Activated gamma-delta T cell treated with anti-CD3 and anti-CD28 coated beads, Interleukin-2, amount 50 U/mL, for 16 hours (primary cell): ENCODE measurements around the gene ZNF423.

Experiments used
- DNase-seq: peaks from one replicate; pipeline ENCODE4 v3.0.0-alpha.2; 2020; ENCODE audit warnings: low read depth

Gene ZNF423

GRCh38 chr16:49724774-49725173 lies 131.1 kb downstream of the ZNF423 start:
- DNase-seq, result no peak

- DNase-seq, result no peak
Measured at GRCh38 chr16:49723310-49723709, 132.6 kb downstream of the ZNF423 start.

DNA sequence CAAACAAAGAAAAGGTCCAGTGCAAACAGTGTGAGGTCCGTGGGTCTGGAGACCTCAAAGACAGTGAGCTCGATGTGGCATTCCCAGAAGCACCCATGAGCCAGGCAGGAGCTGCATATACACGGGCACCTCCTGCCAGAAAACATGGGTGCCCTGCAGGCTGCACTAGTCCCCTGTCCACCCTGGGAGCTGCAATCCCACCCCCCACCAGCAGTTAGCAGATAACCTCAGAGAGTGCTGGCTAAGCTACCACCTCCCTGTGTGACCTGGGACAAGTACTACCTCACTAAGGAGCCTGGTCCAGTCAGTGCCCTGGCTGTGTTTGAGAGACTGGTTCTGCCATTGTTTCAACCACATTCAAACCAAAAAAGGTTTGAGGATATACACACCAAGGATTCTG lies 135.7 kb downstream of the ZNF423 start:
- no peak for DNase-seq

DNA sequence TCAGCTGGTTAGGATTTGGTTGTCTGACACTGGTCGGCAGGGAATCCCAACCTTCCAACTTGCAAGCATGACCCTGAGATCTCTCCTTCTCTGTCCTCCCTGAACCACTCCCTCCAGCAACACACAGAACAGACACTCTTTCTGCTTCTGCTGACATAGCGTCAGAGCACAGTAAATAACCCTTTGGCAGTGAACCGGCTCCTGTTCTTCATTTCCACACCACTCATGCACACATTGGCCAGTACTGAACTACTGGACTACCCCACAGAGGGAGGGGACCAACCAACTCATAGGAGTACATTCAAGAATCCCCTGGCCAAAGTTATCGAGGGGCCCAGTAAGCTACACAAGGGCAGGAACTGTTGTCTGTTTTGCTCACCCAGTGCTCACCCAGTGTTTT lies 138.2 kb downstream of the ZNF423 start:
- no peak for DNase-seq

DNA sequence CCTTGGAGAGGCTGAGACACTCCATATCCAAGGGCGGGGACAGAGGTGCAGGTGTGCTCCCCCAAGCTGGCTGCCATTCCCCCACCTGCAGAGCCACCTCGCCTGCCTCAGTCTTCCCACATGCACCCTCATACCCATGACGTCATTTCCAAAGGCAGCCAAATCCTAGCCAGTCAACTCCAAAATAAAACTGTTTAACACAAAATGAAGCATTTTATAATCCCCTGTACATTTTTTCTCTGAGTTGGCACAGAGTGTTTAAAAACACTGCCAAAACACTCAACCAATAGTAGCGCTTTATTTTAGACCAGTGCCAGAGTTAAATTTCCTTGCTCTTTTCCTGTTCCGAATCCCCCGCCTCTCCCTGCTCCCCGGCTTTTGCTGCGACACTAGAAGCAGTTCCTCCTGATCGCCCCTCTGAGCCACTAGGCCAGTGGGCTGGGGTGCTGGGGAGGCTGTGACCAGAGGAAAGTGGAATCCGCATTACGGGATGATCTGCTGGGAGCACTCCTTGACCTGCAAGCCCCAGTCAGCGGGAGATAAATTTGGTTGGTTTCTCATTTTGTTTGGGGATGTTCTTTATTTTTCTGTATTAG lies 139.5 kb downstream of the ZNF423 start:
- DNase-seq, result no peak

GRCh38 chr16:49713770-49714169 lies 142.1 kb downstream of the ZNF423 start:
- no peak for DNase-seq

DNA sequence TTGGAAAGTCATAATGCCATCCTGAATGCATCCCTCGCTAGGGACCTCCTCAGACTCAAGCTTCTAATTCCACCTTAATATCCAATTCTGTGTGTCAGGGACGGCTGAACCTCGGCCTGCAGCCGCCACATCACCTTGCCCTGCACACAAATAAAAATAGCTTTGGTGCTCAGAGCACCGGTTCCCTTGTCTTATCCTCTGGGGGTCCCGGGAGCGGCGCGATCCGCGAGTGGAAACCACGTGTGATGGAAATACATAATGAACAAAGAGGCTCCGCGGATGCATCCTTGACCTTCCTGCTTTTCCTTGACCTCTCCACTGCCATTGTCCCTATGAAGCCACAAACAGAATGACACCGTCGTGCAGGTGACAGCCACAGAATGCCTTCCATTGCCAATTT lies 143.4 kb downstream of the ZNF423 start:
- DNase-seq, result no peak

DNA sequence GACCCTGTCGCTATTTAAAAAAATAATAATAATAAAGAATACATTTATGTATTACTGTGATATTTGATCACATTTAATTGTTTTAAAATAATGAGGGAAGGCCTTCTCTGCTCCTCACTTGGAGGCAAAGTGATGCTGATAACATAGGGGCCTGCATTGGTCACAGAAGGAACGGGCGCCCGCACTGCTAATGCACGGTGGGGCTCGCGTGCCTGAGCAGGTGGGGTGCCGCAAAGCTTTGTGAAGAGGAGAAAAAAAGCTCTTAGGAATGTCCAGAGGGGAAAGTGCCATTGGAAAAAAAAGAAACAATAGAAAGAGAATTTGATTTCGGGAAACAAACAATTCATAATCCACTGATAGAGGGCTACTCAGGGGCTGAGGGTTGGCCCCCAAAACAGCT lies 143.8 kb downstream of the ZNF423 start:
- no peak for DNase-seq

DNA sequence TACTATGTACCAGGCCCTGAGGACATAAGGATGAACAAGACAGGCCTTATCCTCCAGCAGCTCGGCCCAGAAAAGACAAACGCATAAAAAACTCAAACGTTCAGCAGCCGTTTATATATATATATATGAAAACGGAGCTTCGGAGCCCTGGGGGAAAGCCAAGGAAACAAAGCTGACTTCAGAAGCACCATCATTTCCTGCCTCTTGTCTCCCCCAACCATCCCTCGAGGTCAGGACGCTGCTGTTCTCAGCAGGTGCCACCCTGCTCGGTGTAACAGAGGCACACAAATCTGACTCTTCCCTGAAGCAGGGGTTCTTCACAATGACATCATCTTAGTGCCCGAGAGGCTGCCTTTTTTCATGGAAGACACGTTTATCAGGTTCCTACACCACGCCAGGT lies 146.9 kb downstream of the ZNF423 start:
- DNase-seq, result no peak

GRCh38 chr16:49708491-49708890 lies 147.4 kb downstream of the ZNF423 start:
- no peak for DNase-seq

- DNase-seq, result no peak
Measured at GRCh38 chr16:49706620-49707355, 149.1 kb downstream of the ZNF423 start.

DNA sequence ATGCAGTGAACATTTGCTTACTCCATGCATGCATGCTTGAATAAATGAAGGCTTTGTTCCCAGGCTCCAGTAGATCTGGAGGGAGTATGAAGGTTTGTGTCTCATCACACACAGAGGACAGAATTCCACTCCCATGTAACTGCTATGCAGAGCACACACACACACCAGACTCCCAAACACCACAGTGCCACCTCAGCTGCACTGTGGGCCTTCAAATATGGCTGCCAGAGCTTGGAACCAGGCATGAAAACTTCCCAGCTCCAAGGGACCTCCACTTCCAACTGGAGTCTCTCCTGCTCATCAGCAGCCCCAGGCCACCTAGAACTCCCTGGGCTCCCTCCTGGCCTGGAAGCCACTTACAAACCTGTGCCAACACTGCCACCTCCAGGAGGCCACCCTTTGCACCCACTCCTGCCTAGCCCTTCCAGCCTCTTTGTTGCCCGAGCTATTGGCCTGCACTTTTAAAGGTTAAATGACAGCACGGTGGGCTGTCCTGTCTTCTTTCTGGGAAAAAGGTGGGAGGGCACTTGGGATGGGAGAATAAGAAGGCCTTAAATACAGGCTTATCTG lies 151.2 kb downstream of the ZNF423 start:
- no peak for DNase-seq

GRCh38 chr16:49703483-49703882 lies 152.4 kb downstream of the ZNF423 start:
- no peak for DNase-seq

DNA sequence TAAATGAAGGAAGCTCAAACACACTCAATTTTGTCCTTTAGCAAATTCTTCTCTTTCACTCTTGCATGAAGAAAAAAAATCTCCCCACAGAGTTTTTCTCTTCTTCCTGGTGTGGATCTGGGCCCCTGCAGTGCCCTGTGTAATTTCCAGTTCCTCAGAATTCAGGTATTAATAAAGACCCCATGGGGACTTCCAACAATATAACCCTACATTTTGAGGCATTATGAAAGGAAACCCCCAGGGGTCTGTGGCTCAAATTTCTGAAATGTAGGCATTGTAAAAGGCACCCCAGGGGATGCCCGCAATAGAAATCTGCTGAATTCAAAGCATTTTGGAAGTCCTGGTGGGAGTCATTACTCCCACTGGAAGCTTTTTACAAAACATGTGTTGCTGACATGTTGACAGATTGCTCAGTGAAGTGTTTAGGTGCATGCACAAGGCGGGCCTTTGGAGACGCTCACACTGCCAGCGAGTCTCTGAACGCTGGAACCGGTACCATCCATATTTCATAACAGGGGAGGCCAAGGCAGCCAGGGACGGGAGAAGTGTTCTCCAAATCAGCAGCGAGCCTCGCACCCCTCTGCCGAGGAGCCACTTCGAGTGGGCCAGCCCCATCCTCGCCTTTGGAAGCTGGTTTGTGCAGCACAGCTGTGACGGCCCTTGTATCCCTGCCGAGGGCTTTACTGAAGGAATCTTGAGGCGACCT lies 154.0 kb downstream of the ZNF423 start:
- no peak for DNase-seq

DNA sequence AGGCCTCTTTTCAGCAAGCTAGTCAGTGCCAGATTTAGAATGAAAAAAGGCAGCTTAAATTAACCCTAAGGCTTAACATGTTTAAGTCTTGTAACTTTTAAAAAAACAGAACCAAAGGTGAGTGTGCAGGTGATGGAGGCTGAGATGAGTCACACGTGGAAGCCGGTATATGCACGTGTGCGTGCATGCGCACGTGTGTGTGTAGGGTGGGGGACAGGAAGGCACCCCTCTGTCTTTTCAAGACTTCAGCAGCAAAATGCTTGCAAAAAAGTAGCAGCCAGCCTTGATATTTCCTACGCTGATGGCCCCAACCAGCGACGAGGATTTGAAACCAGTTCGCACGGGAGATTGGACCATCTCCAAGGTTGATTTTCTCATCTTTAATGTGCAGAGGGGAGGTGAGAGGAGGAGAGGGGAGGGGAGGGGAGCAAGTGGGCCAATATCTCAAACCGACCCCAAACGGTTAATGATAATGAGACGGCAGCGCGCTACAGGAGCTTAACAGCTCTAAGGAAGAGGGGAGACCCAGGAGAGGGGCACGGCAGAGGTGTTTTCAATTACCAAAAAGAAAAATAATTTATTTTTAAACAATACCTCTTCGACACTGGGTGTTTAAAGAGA lies 154.7 kb downstream of the ZNF423 start:
- DNase-seq, result no peak

GRCh38 chr16:49700251-49701064 lies 155.5 kb downstream of the ZNF423 start:
- no peak for DNase-seq

GRCh38 chr16:49699841-49700175 lies 156.1 kb downstream of the ZNF423 start:
- DNase-seq, result no peak

DNA sequence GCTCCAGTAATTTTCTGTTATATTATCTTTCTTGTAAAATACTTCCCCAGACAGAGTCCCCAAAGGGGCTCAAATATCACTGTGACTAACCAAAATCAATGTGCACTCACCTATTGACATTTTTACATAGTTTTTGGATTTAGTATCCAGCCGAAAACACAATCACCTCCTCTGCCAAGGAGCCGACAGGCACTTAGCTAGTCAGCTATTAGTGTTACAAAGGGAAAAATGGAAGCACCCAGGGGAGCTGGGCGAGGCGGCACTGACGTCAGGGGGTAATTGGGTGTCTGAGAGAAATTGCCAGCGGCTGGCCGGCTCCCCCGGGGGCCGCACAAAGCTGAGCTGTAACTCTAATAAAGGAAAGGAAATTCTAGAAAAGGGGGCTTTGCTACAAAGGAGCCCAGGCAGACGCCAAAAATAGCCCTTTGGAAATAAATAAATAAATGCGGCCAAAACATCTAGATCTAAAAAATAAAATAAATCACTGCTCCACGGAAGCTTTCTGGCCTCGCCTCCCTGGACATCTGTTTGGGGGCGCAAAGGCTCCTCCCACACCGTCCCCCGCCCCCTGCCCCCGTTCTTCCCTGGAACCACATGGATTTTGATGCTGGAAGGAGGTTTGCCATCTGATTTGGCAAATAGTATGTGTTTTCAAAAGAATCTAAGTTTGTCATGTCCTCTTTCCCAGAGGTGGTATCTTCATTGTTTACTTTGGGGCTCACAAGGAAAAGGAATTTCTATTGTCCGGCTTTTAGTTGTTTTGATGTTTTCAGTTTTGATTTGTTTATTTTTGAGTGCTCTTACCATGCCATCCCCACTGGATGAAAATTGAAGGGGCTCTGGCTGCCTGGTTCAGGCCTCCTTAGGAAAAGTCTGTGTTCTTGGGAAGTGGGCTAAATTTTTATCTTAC lies 156.7 kb downstream of the ZNF423 start:
- DNase-seq, result no peak

DNA sequence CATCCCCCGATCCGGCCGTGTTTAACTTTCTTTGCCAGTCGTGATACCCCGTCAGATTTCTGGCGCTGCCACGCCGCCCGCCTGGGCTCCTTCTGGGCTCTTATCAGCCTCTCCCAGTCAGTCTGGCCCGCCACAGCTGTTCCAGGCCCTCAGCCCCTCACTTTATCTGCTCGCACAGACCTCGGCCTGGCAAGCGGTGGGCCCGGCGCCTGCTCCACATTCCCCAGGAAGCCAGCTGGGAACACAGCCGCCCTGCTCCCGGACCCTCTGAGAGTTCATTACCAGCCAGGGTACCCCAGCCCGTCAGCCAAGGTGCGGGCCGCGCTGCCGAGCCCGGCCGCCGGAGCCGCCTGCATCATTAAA lies 157.5 kb downstream of the ZNF423 start:
- DNase-seq, result no peak

GRCh38 chr16:49697631-49698452 lies 158.1 kb downstream of the ZNF423 start:
- no peak for DNase-seq
